ENCODE data around the gene TMEM53.

DNA sequence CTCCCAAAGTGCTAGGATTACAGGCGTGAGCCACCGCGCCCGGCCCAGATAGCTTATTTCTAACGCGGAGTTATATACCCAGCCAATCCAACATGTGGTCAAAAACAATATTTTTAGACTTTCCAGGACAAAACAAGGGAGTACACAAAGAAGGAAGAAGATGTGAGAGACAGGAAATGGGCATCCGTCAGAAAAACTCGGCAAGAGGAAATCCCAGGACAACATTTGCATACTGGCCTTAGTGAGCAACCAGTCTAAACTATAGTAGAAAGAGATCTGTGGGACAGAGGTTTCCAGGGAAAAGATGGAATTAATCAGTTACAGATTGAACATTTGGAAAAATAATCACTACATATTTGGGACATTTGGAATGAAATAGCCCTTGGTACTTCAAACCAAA is 11.6 kb upstream of the TMEM53 start:
- TF ChIP-seq POLR2AphosphoS5 (IDR thresholded peaks at IDR 0.05; ENCODE audit: low read depth, low read length) (no peak), TAF1 (IDR thresholded peaks at IDR 0.05; ENCODE audit: borderline replicate concordance, low read depth, low read length) (no peak)

Data from GM12892 (cell line).